Measurements from ENCODE around the gene CDK1. TPM values are rescaled to one million over a fixed set of nuclear protein-coding genes. Genes with fewer than 3 reads are reported as not detected.

Gene CDK1
- total RNA-seq, 1 experiment from 2014 or later: 98.9 TPM

GRCh38 chr10:60760711-60761210, 17.5 kb upstream of the CDK1 start:
- no peak for ATAC-seq
- no peaks in the 10 kb centered on the region; the same call in none of the 2 replicates for H3K36me3 Mint-ChIP-seq
- DNase-seq (ENCODE audit: low spot score): no peak
- POLR2A ChIA-PET: no interaction called here
- TF ChIP-seq ZNF219 (CRISPR knock-in tag; IDR thresholded peaks at IDR 0.05; ENCODE audit: borderline replicate concordance) (no peak), ZBTB21 (CRISPR knock-in tag; IDR thresholded peaks at IDR 0.05; ENCODE audit: borderline replicate concordance) (no peak), ZNF396 (CRISPR knock-in tag; IDR thresholded peaks at IDR 0.05; ENCODE audit: borderline replicate concordance) (no peak), ELF4 (CRISPR knock-in tag; IDR thresholded peaks at IDR 0.05; ENCODE audit: low read depth) (no peak), CREM (CRISPR knock-in tag; IDR thresholded peaks at IDR 0.05) (no peak), ERG (CRISPR knock-in tag; IDR thresholded peaks at IDR 0.05) (no peak), GTF2I (CRISPR knock-in tag; conservative IDR thresholded peaks at IDR 0.05) (no peak), FOXJ3 (CRISPR knock-in tag; IDR thresholded peaks at IDR 0.05; ENCODE audit: borderline replicate concordance) (no peak), ZNF532 (CRISPR knock-in tag; IDR thresholded peaks at IDR 0.05; ENCODE audit: borderline replicate concordance) (no peak), SOX15 (CRISPR knock-in tag; IDR thresholded peaks at IDR 0.05) (no peak), AFF4 (CRISPR knock-in tag; IDR thresholded peaks at IDR 0.05; ENCODE audit: borderline replicate concordance) (no peak), ZNF232 (CRISPR knock-in tag; IDR thresholded peaks at IDR 0.05) (no peak), GRHL2 (CRISPR knock-in tag; IDR thresholded peaks at IDR 0.05; ENCODE audit: insufficient replicate concordance, severe bottlenecking) (no peak), ZNF121 (CRISPR knock-in tag; IDR thresholded peaks at IDR 0.05) (no peak), JAZF1 (CRISPR knock-in tag; IDR thresholded peaks at IDR 0.05) (no peak), USF1 (CRISPR knock-in tag; IDR thresholded peaks at IDR 0.05) (no peak), NR3C1 (CRISPR knock-in tag; conservative IDR thresholded peaks at IDR 0.05; ENCODE audit: low read depth) (no peak)
- CTCF ChIA-PET: no interaction called here
- no peak overlapping the region for H3K27ac Mint-ChIP-seq
- no peaks in the 10 kb centered on the region for H3K27me3 Mint-ChIP-seq (ENCODE audit: low read depth)
- peaks cover 20% of the 10 kb centered on the region for H3K9me3 Mint-ChIP-seq
- no peak overlapping the region for H3K4me3 Mint-ChIP-seq
- peaks cover 42% of the 10 kb centered on the region for H3K4me1 Mint-ChIP-seq

All from WTC11 (cell line).